Peyer's patch (tissue), 4 donors: Measurements from ENCODE around the gene TUBGCP3.

Source experiments
- POLR2A ChIP-seq, 2 donors: fragments of 450-650 bp; IDR thresholded peaks; one replicate each; pipeline ENCODE4 v1.5.1; 2017; ENCODE audit warnings: antibody characterized with exemption in 2 of 2, mild to moderate bottlenecking in 2 of 2, moderate library complexity in 2 of 2
- TF ChIP-seq, protein P1 (sequence below), 6 experiments: fragments of 450-650 bp in 4 of 6; fragments of 200-600 bp in 2 of 6; sonication (generic) in 1 of 6; IDR thresholded peaks; one replicate each; pipeline ENCODE4 v1.5.1; 2017 to 2019; ENCODE audit warnings: antibody characterized with exemption in 6 of 6, mild to moderate bottlenecking in 3 of 6, moderate library complexity in 1 of 6

DNA sequence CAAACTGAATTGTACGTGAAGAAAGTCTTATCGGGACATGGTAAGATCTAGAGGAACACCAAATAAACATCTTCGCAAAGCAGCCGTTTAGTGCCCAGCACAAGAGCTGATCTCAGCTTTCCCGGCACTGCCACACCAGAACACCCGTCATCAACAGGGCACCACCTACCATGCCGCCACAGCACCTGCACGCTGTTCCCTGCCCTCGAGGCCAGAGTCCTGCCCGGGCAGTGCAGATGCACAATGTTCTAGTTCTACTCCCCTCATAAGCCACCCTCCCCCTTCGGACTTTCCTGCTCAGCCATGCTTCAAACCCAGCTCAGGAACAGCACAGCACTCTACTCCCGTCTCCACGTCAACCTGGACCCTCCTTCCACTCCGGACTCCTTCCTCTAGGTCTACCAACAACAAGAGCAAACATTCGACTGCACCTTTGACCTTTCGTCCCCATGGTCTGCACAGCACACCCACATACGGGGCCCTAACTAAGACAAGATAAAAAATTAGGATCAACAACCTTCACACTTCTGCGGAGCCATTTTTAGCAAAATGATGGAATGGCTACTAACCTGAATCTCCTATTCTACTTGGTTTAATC is 25.1 kb downstream of the TUBGCP3 start:
- no peak for TF ChIP-seq POLR2A (IDR thresholded peaks at IDR 0.05)
- TF ChIP-seq, protein P1, sequence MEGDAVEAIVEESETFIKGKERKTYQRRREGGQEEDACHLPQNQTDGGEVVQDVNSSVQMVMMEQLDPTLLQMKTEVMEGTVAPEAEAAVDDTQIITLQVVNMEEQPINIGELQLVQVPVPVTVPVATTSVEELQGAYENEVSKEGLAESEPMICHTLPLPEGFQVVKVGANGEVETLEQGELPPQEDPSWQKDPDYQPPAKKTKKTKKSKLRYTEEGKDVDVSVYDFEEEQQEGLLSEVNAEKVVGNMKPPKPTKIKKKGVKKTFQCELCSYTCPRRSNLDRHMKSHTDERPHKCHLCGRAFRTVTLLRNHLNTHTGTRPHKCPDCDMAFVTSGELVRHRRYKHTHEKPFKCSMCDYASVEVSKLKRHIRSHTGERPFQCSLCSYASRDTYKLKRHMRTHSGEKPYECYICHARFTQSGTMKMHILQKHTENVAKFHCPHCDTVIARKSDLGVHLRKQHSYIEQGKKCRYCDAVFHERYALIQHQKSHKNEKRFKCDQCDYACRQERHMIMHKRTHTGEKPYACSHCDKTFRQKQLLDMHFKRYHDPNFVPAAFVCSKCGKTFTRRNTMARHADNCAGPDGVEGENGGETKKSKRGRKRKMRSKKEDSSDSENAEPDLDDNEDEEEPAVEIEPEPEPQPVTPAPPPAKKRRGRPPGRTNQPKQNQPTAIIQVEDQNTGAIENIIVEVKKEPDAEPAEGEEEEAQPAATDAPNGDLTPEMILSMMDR (IDR thresholded peaks at IDR 0.05) = no peak
